ENCODE data around the gene HBM.
"Not testable (repeated sequence)": the region's sequence is repeated elsewhere in the genome, so short reads cannot be mapped to it uniquely, and the experiment has no call there.

DNA sequence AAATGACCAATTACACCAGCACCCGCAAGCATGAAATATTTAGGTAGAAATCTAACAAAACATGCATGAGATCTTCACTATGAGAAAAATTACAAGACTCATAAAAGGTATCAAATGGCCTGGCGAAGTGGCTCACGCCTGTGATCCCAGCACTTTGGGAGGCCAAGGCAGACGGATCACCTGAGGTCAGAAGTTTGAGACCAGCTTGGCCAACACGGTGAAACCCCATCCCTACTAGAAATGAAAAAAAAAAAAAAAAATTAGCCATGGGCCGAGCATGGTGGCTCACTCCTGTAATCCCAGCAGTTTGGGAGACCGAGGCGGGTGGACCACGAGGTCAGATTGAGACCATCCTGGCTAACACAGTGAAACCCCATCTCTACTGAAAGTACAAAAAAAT, 38.3 kb downstream of the HBM start:
- not testable (repeated sequence) for TF ChIP-seq REST (IDR thresholded peaks at IDR 0.05; ENCODE audit: low read depth, low read length); SMC3 (IDR thresholded peaks at IDR 0.05; ENCODE audit: low read depth, low read length); RAD21 (IDR thresholded peaks at IDR 0.05; ENCODE audit: low read length); MXI1 (IDR thresholded peaks at IDR 0.05; ENCODE audit: low read depth, low read length); EP300 (IDR thresholded peaks at IDR 0.05; ENCODE audit: borderline replicate concordance in 1 of 2, low read depth in 1 of 2, low read length in 1 of 2); MAX (IDR thresholded peaks at IDR 0.05; ENCODE audit: low read depth); POLR2AphosphoS5 (IDR thresholded peaks at IDR 0.05; ENCODE audit: low read depth, low read length); SIN3A (IDR thresholded peaks at IDR 0.05; ENCODE audit: borderline replicate concordance, low read depth, low read length)
- TF ChIP-seq, protein P1, sequence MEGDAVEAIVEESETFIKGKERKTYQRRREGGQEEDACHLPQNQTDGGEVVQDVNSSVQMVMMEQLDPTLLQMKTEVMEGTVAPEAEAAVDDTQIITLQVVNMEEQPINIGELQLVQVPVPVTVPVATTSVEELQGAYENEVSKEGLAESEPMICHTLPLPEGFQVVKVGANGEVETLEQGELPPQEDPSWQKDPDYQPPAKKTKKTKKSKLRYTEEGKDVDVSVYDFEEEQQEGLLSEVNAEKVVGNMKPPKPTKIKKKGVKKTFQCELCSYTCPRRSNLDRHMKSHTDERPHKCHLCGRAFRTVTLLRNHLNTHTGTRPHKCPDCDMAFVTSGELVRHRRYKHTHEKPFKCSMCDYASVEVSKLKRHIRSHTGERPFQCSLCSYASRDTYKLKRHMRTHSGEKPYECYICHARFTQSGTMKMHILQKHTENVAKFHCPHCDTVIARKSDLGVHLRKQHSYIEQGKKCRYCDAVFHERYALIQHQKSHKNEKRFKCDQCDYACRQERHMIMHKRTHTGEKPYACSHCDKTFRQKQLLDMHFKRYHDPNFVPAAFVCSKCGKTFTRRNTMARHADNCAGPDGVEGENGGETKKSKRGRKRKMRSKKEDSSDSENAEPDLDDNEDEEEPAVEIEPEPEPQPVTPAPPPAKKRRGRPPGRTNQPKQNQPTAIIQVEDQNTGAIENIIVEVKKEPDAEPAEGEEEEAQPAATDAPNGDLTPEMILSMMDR (IDR thresholded peaks at IDR 0.05) = not testable (repeated sequence)

All from SK-N-SH (cell line).